Retinal pigment epithelial cell (primary cell): ENCODE data around the gene GDF11.

Experiments used
- DNase-seq: peaks from one replicate; pipeline ENCODE4 v3.0.0-alpha.2; 2010; ENCODE audit warnings: low read depth
- H3K4me3 ChIP-seq: 2 replicates; pipeline ENCODE4 v1.5.1; 2011; ENCODE audit warnings: mild to moderate bottlenecking, low read length, control low read depth, moderate library complexity
- CTCF ChIP-seq: conservative IDR thresholded peaks from 2 replicates; pipeline ENCODE4 v1.5.1; 2011; ENCODE audit warnings: low read depth, low read length, control low read depth, inconsistent platforms

GDF11 gene

GRCh38 chr12:55797550-55797949, 54.6 kb downstream of the GDF11 start:
- DNase-seq: no peak
- no peak overlapping the region for H3K4me3 ChIP-seq
- TF ChIP-seq CTCF: no peak
